ENCODE measurements around the gene CR1L.
A peak's percentile ranks its signal among the peaks of the same experiment; 100 is the strongest.
"Not testable (repeated sequence)": the region's sequence is repeated elsewhere in the genome, so short reads cannot be mapped to it uniquely, and the experiment has no call there.

The CR1L gene

DNA sequence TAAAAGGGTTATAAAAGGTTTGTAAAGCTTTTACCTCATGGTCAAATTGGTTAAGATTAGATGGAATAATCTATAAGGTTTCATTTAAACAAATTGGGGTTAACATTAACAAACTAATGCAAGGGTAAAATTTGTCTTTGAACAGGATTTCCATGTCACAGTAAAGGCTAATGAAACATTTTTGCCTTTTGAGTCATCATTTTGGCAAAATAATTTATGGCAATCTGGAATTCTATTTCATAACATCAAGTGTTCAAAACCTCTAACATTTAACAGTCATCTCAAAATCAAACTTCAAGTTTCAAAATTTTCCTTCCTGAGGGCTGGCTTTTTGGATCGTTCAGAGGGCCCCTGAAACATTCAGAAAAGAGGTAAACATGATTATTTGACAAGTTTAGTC, 100.4 kb downstream of the CR1L start:
- DNase-seq (ENCODE audit: low read depth in 2 of 2), result no peak

DNA sequence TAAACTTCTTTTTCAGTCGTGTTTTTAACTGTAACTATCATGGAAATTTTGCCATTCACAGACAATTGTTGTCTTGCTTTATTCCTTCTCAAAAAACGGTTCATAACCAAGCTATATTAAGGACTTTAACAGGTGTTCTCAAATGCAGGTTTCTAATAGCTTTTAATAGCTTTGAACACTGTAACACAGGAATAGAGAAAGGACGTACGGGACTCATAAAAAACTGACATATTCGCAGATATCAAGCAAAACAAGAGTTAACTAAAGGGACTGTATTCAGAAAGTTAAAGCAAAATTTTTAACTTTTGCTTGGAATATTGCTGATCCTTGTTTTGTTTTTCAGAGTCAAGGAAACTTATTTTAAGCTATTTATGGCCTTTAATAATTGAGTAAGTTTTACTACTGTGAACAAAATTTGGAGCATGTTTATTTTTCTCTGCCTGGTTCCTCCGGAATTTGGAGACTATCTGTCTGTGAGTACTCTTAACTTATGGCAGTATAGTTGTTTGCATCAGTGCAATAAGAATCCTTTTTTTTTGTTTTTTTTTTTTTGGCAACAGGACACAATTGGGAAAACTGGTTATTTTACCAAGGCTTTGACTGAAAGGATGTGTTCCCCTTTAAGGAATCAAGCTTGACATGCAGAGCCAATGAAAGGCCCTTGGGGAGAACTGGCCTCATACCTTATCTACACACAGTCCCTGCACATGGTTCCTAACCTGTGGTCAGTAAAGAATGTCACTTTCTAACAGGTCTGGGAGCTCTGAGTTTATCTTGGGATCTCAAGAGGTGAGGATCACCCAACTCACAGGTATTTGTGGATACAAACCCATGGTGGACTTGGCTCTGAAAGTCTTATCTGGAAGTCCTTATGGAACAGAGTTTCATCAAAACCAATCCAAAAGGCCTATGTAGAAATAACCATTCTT, 101.2 kb downstream of the CR1L start:
- DNase-seq (ENCODE audit: low read depth in 2 of 2), result no peak

DNA sequence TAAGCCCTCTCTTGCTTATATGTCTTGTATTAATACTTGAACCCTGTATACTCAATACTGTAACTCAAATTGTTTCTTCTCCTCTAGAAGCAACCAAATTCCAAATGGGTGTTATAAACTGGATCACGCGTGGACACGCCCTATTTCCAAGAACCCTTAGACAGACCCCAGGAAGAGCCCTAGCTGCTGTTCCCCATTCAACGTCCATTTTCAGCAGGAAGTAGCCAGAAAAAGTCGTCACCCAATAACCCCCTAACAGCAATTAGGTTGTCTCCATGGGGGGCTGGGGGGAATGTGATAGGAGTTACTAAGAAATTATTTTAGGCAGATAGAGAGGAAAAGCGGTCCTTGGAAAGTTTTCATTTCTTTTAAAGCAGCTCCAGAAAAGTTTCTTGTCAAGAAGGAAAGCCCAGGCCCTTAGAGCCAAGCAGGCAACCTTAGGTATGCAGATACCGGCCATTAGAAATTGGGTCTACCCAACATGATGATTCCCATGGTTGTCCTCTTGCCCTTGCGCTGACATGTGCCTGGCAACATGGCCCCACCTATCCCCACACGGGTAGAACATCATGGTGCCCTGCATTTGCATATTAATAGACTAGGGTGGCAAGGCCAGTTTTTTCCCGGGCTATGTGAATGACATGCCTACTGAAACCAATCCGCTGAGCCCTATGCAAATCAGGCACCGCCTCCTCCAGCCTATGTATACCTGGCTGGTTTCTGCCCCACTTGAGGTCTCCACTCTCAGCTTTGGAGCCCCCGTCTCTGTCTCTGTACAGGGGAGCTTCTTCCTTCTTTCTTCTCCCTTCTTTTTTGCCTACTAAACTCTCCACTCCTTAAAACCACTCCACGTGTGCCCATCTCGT, 102.9 kb downstream of the CR1L start:
- no peak for DNase-seq (ENCODE audit: low read depth in 2 of 2)

DNA sequence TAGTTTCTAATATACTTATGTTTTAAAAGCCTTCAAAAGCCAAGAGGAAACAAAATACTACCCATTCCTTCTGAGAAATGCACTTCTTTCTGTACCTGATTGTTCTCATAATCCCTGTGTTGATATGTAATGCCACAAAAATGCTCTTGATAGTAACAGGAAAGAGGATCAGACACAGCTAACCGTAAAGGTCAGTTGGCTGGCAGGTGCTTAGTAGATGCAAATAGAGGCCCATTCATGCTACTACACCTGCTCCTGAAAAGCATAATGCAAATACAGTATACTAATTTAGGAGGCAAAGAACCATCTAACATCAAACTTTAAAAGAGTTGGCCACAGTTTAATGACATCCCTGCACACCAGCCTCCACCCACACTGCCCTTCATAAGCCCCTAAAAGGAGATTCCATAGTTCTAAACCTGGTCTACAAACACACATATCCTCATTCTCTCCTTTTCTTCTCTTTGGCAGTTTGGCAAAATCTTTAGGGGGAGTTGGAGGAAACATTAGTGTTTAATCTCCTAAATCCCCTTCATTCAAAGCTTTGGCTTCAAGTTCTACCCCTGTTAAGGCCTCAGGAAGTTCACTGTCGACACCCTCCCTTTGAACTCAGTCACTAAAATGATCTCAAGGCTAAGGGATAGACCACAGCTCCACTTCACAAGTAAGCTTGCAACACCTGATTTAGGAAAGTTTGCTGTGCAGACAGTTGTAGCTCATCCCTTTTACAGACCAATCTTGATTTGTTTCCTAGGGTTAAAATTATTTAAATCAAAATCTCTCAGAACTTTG, 104.0 kb downstream of the CR1L start:
- no peak for DNase-seq (ENCODE audit: low read depth in 2 of 2)

DNA sequence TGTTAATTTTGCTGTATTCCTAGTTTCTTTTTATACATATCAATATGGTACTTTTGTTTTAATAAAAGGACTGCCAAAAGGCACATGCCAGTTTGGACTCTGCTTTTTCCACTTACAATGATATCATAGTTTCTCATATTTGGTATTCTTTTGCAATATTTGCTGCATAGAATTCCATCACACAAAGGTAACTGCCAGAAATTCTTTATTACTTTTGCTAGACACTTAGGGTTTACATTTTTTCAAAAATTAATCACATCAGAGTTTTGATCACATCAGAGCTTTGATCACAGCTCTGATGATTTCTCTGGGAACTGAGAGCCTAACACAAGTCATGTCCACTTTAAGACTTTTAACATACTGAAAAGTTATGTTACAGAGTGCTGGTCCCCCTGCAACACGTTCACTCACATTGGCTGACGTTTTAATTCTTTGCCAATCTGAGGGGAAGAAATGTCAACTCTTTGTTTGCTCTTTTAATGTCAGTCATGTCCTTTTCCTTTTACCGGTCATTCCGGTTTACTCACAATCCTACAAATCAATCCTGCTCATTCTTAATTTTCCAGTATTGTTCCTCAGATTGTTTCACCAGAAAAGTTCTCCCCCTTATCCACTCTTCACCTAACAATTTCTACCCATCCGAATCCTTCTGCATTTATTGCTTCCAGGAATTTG, 105.8 kb downstream of the CR1L start:
- no peak for DNase-seq (ENCODE audit: low read depth in 2 of 2)

DNA sequence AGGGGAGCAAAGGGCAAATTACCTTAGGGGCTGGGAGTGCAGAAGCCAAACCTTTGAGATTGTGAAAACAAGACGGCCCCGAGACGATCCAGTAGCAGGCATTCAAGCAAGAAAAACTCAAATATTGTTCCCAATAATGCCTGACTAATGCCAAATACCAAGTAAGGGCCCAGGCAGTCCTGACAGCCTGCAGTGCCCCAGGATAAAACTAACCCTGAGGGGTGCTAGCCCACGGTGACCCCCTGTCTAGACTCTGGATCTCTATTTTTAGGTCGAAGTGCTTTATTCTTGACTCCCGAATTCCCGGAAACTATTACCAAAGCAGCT, 106.5 kb downstream of the CR1L start:
- not testable (repeated sequence) for DNase-seq (ENCODE audit: low read depth in 2 of 2)

DNA sequence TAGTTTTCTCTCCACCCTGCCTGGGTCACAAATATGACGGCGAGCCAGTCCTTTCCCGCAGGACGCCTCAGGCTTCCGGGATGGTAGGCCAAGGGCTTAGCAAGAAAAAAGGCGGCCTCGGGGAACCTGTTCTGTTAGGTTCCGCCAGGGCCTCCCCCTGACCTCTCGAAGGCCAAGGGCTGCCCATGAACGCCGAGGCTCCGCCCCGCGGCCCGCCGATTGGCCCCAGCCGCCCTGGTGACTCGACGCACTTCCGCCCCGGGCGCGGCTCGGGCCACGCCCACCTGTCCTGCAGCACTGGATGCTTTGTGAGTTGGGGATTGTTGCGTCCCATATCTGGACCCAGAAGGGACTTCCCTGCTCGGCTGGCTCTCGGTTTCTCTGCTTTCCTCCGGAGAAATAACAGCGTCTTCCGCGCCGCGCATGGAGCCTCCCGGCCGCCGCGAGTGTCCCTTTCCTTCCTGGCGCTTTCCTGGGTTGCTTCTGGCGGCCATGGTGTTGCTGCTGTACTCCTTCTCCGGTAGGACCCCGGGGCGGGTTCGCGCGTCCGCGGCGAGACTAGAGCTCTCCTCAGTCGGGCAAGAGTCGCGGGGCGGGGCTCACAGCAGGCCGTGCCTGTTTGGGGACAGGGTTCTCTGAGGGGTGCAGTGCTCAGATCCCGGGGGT, 107.0 kb downstream of the CR1L start, which contains the start of gene CD46:
Gene CD46, plus strand, starts transcription at position 265 of the 666 bp plus-strand sequence. Its CDS starts 159 bp downstream, at position 424.
- DNase-seq (ENCODE audit: low read depth in 2 of 2), result peak; percentile 90 to 93

DNA sequence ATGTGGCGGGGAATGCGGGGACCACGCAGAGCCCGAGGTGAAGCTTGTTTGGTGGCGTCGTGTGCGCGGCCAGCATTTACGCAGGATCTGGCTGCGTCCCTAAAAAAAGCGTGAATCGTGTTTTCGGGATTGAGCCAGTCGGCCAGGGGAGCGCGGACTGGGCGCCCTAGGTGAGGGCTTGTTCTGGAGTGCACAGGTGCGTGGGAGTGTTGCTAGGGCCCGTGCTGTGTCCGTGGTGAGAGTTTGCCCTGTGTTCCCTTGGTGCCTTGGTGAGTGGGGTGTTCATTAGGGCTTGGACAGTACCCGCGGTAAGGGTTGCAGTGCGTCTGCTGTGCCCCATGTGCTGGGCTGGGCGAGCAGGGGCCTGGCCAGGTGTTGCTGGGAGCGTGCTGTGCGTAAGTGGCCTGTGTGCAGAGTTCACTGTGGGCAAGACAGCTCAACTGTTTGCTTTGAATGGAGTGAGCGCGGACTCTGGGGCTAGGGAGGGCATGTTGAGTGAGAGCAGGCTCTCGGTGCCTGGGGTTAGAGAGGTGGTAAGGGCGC, 107.6 kb downstream of the CR1L start:
- DNase-seq (ENCODE audit: low read depth in 2 of 2), result peak; percentile 12 to 15

DNA sequence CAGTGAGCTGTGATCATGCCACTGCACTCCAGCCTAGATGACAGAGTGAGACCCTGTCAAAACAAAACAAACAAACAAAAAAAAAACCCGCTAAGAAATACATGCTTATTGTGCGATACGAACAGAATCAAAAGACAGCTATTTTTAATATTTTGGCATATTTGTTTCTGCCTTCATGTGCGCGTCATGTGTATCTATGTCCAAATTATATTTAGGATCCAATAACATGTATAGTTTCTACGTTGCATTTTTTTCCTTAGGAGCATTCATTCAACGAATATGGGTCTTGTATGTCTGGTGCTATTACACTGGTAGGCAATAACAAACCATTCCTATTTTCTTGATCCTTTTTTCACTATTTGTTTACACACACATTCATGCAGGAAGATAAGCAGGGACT, 108.7 kb downstream of the CR1L start:
- no peak for DNase-seq (ENCODE audit: low read depth in 2 of 2)

DNA sequence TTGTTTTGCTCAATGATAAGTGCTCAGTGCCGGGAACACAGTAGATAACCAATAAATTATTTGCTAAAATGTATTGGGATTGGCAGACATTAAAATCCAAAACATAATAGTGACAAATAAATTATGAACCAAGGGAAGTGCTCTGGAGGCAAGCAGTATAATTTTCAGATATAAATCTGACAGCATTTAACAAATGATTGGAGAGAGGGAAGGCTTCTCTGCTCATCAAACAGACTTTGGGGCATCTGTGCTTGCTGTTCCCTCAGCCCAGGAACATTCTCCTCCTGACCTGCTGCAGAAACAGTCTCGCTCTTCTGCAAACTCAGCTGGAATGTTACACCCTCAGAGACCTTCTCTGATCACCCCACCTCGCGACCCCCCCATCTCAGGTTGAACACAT, 109.1 kb downstream of the CR1L start:
- no peak for DNase-seq (ENCODE audit: low read depth in 2 of 2)

DNA sequence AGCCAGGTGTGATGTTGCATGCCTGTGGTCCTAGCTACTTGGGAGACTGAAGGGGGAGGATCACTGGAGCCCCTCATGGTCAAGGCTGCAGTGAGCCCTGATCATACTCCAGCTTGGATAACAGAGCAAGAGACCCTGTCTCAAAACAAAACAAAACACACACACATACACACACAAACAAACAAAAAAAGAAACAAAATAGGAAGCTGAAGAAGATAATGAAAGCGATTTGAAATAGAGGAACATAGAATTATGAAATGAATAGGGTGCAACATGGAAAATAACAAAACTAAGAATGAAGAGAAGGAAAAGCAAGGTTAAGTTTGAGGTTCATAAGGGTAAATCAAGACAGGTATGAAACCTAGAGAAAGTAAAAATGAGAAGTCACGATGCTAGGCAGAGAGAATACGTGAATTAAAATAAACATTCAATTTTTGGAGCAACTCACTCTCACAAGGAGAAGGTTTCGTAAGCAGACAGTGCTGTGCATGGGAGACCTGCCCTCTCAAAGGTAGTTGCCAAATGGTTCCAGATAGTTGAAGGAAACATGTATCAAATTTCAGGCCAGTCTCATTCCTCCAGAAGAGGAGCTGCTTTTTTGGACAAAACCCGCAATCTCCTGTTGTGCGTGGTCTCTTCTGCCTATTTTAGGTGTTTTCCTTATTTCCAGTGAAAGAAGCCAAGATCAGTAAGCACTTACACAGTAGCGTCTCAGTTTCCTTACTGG, 110.2 kb downstream of the CR1L start:
- DNase-seq (ENCODE audit: low read depth in 2 of 2), result no peak

DNA sequence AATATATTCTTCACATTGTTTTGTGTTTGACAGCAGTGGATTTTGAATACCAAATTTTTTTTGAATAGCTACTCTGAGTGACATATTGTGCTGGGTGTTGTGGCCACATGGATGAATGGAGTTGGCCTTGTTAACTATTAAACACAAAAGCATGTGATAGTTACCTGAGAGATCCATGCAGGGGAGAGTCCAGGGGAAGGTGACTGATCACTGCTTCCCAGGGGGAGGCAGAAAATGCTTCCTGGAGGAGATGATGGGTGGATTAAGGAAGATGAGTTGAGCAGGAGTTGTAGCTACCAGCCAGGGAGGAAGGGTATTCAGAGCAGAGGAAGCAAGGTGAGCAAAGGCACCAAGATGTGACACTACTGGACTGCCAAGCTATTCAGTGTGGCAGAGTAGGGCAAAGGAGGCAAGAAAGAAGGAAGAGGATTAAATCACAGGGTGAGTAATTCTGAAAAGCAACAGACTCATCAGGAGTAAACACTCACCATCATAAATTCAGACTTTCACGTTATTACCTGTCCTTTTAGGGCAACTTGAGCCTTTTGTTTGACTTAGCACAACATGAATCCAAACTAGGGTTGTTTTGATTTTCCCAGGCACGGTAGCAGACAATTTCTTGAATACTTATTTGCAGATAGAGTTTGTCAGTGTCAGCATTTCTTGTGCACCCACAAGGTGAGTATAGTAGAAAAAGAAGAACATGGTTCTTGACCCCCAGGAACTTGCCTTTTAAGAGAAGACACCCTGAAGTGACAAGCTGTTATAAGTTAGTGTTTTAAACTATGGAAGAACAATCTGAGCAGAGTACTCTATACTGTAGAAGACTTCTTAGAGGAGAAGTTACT, 111.1 kb downstream of the CR1L start:
- DNase-seq (ENCODE audit: low read depth in 2 of 2), result no peak

DNA sequence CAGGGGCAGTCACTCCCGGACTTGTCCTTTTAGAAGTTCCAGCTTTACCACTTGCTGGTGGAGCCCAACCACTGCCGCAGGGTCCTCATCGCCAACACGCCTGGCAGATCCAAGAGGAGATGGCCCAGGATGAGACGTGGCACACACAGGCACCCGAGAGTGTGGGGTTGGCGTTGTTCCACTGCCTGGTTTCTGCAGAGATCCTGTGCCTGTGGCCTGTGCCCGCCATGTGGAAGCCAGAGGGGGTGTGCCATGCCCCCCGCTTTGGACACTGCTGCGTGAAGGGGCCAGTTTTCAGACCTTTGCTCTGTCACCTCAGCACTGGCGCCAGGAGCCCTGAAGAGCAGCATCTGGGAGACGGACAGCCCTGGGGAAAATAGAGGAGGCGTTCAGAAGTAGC, 117.7 kb downstream of the CR1L start:
- DNase-seq (ENCODE audit: low read depth in 2 of 2), result no peak

DNA sequence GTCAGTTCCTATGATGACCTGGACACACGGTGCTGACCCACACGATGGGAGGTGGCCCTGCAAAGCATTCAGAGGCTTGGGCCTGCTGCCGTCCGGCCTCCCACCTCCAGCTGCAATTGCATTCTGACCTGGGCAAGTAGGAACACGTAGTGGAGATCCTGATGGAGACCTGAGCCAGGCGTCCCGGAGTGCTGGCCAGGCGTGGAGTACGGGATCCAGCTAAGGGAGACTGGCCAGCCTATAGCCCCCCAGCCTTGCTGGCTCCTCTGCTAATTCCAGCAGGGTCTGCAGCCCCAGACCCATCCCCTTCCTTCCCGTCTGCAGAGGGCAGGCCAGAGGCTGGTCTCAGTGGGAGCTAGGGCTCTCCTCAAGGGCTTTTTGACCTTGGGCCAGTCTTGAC, 118.2 kb downstream of the CR1L start:
- DNase-seq (ENCODE audit: low read depth in 2 of 2), result no peak

DNA sequence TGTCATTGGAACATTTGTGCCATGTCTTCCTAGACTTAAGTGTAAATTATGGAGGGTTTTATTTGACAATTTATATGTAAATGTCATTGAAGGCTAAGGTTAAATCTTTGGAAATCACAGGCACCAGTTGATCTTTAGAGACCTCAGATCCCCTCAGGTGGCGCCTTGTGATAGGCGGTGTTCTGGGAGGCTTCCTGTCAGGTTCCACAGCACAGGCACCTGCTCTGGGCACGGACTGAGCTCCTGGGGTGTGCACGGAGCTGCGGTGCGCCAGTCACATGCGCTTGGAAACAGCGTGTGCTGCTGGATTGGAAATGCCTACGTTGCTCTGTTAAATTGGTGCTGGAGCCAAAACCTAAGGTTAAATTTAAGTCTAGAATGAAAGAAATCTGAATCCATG, 119.0 kb downstream of the CR1L start:
- no peak for DNase-seq (ENCODE audit: low read depth in 2 of 2)

DNA sequence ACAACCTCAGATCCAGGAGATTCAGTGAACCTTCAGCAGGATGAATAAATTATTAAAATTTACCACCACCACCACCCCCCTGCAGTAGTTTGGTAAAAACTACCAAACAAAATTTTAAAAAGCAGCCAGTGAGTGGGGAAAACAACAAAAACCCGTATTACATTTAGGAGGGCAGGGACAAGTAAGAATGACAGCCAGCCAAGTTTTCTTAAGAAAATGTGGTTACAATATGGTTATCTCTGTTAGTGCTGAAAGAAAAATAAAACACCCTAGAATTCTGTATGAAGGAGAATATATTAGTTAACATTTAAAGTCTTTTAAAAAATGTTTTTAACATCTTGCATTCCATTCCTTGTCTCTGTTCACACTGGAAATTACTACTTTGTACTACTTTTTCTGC, 121.6 kb downstream of the CR1L start:
- DNase-seq (ENCODE audit: low read depth in 2 of 2), result no peak

DNA sequence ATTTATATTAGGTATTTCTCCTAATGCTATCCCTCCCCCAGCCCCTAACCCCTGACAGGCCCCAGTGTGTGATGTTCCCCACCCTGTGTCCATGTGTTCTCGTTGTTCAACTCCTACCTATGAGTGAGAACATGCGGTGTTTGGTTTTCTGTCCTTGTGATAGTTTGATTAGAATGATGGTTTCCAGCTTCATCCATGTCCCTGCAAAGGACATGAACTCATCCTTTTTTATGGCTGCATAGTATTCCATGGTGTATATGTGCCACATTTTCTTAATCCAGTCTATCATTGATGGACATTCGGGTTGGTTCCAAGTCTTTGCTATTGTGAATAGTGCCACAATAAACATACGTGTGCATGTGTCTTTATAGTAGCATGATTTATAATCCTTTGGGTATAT, 125.6 kb downstream of the CR1L start:
- DNase-seq (ENCODE audit: low read depth in 2 of 2), result not testable (repeated sequence)
